Bronchial epithelial cell (primary cell): ENCODE data around the gene TDP1. TPM values are rescaled to one million over a fixed set of nuclear protein-coding genes. Genes with fewer than 3 reads are reported as not detected.
A peak's percentile ranks its signal among the peaks of the same experiment; 100 is the strongest.

Experiments
- DNase-seq: peaks from one replicate; pipeline ENCODE4 v3.0.0-alpha.2; 2010; ENCODE audit warnings: low read depth
- FAIRE-seq: peaks from 2 replicates; lab custom pipeline; 2011; peaks lifted over from hg19 to GRCh38; lab: Jason Lieb, UNC
- H3K27me3 ChIP-seq: 2 replicates; pipeline ENCODE4 v1.5.1; 2011; ENCODE audit warnings: low read length; ENCODE audit not compliant: control insufficient read depth, insufficient read depth
- H3K36me3 ChIP-seq: 2 replicates; pipeline ENCODE4 v1.5.1; 2011; ENCODE audit warnings: low read length; ENCODE audit not compliant: control insufficient read depth, insufficient read depth
- H3K4me3 ChIP-seq: 2 replicates; pipeline ENCODE4 v1.5.1; 2011; ENCODE audit warnings: mild to moderate bottlenecking, low read depth, low read length, control low read depth
- CTCF ChIP-seq: IDR thresholded peaks from 2 replicates; pipeline ENCODE4 v1.5.1; 2011; ENCODE audit warnings: mild to moderate bottlenecking, moderate library complexity, low read length, control low read depth, inconsistent platforms; ENCODE audit not compliant: insufficient read depth, severe bottlenecking
- total RNA-seq: library from RNA; depleted of rRNA; stranded (reverse); fragments of >200 nt; gene quantifications from 2 replicates; pipeline ENCODE4 v1.2.1, GENCODE V29; 2014

TDP1 gene
- total RNA-seq, 1 donor from 2014 or later = 13.2 TPM

GRCh38 chr14:90040411-90040810 lies 84.7 kb downstream of the TDP1 start:
- no peak overlapping the region for H3K4me3 ChIP-seq
- no peaks in the 10 kb centered on the region for H3K27me3 ChIP-seq
- no peak for TF ChIP-seq CTCF
- H3K36me3 ChIP-seq = peaks cover 4% of the 10 kb centered on the region
- DNase-seq (no peak), FAIRE-seq (no peak)

GRCh38 chr14:90042496-90043252 lies 86.9 kb downstream of the TDP1 start:
- no peak for TF ChIP-seq CTCF
- H3K36me3 ChIP-seq = peaks cover 4% of the 10 kb centered on the region

GRCh38 chr14:90045616-90046015 lies 89.9 kb downstream of the TDP1 start:
- H3K36me3 ChIP-seq = peaks cover 4% of the 10 kb centered on the region
- H3K4me3 ChIP-seq = no peak overlapping the region
- TF ChIP-seq CTCF = no peak
- FAIRE-seq (no peak), DNase-seq (no peak)
- no peaks in the 10 kb centered on the region for H3K27me3 ChIP-seq

More at GRCh38 chr14:90042496-90043252, 86.9 kb downstream of the TDP1 start:
- FAIRE-seq (no peak), DNase-seq (no peak)
- no peak overlapping the region for H3K4me3 ChIP-seq
- H3K27me3 ChIP-seq = no peaks in the 10 kb centered on the region

- Histone ChIP-seq H3K4me3 (no peak overlapping the region), H3K27me3 (no peaks in the 10 kb centered on the region), H3K36me3 (peaks cover 1% of the 10 kb centered on the region)
- no peak for FAIRE-seq
- no peak for DNase-seq
- no peak for TF ChIP-seq CTCF
These were observed 93.7 kb downstream of the TDP1 start for GRCh38 chr14:90049390-90049789.

GRCh38 chr14:90050271-90050670 lies 94.5 kb downstream of the TDP1 start:
- H3K4me3 ChIP-seq = no peak overlapping the region
- no peak for TF ChIP-seq CTCF
- no peaks in the 10 kb centered on the region for H3K27me3 ChIP-seq
- H3K36me3 ChIP-seq = no peaks in the 10 kb centered on the region
- peak; percentile 79 for FAIRE-seq
- DNase-seq = no peak
